NCI-H2171 (cell line): ENCODE data around the gene MAPK10.
"Not testable (repeated sequence)": the region's sequence is repeated elsewhere in the genome, so short reads cannot be mapped to it uniquely, and the experiment has no call there.

Source experiments
- DNase-seq: peaks from one replicate; lab custom pipeline; 2025; lab: John Stamatoyannopoulos, UW

Gene MAPK10

GRCh38 chr4:86338989-86339388, 20.9 kb downstream of the MAPK10 start:
- no peak for DNase-seq

DNA sequence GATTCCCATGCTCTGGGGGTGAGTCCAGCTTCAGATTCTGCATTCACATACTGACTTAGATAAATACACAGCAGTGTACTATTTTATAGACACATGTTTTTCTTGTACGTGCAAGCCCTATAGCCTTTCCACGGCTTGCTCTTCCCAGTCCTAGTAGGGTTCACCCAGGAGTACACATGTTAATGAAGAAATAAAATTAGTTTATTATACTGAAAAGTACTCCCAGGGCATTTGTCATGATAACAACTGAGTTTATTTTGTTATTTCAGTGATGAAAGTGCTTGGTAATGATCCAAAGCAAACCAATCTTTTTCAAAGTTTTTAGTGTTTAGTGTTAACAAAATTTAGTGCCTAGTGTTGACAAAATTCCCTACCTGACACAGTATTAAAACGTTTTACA, 21.3 kb downstream of the MAPK10 start:
- DNase-seq, result no peak

DNA sequence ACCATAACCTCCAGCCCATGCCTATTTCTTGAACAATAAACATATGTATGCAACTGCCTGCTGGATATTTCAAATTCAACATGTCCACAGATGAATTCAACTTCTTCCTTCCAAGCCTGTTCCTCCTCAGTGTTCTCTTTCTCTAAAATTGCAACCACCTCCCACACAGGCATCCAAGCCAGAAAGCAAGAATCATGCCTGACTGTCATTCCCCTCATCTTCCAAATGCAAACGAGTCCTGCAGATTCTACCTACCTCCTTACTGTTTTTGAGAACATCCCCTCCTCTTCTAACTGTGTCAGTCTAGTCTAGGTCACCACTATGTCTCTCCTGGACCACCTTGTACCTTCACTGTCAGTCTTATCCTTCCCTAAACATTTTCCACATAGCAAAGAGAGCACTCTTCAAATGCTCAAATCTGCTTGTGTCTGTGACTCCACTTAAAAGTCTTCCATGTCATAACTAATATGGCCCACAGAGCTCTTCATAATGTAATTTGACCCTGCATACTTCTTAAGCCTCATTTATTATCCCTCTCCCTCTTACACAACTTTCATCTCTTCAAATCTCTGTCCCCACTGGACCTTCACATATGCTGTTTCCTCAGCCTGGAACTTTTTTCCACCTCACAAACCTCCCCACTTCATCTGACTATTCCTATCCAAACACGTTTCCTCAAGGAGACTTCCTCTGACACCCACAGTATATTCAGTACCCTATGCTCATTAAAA, 25.7 kb downstream of the MAPK10 start:
- DNase-seq, result no peak

- no peak for DNase-seq
Measured at GRCh38 chr4:86333236-86333635, 26.6 kb downstream of the MAPK10 start.

DNA sequence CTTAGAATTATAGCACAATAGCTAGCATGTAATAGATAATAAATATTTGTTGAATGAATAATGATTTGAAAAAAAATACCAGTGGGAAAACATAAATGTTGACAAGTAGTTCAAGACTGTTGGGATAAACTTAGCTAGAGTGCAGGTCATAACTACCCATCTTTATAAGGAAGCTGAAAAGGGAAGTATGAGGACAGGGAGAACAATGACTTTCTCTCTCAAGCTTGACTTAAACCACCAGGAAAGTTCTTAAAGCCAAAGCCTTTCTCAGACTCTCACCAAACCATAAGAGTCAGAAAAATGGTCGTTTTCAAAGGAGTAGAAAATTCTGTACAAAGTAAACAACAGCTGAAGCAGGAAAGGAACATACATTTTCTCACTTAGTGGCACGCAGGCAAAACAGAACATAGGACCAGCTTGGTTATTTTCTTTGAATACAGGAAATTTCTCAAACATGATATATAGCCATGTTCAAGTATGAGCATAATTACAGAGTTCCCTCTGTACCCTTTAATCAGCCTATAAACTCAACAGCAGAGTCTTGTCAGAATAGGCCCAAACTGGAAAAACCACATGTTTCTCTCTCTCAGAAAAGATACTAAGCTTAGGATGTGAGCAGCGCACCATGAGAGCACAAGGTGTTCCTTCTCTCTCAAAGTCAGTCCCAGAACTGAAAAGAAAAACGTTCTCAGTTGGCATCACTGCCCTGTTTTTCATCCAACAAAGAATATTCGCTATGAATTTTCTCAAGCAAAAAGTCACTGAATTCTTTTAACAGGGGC, 28.7 kb downstream of the MAPK10 start:
- no peak for DNase-seq

DNA sequence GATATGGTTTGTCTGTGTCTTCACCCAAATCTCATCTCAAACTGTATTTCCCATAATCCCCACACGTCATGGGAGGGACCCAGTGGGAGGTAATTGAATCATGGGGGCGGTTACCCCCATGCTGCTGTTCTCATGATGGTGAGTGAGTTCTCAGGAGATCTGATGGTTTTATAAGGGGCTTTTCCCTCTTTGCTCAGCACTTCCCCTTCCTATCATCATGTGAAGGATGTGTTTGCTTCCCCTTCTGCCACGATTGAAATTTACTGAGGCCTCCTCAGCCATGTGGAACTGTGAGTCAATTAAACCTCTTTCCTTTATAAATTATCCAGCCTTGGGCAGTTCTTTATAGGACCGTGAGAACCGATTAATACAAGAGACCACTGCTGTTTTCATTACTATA, 29.4 kb downstream of the MAPK10 start:
- DNase-seq, result not testable (repeated sequence)

GRCh38 chr4:86329431-86329830, 30.4 kb downstream of the MAPK10 start:
- DNase-seq, result no peak

GRCh38 chr4:86326400-86326799, 33.5 kb downstream of the MAPK10 start:
- no peak for DNase-seq

GRCh38 chr4:86319390-86319789, 40.5 kb downstream of the MAPK10 start:
- no peak for DNase-seq

DNA sequence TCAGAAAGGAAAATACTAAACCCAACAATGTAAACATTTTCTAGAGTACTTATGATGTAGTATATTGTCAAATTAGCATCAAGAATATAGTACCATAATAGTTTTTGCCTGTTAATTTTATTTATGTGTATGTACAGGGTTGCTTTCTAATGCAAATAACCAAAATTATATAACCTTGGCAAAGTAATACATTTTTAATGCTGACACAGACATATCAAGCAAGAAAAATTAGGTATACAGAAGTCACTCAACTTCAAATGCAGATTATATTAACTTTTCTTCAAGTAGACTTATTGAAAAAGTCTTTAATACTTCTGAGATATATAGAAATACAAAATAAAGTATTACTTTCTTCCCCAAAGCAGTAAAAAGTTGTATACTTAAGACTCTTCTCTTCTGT, 44.3 kb downstream of the MAPK10 start:
- DNase-seq, result no peak

- no peak for DNase-seq
Measured at GRCh38 chr4:86313656-86314055, 46.2 kb downstream of the MAPK10 start.

- DNase-seq, result no peak
Measured at GRCh38 chr4:86307432-86307831, 52.4 kb downstream of the MAPK10 start.

GRCh38 chr4:86306816-86307215, 53.0 kb downstream of the MAPK10 start:
- DNase-seq, result no peak

DNA sequence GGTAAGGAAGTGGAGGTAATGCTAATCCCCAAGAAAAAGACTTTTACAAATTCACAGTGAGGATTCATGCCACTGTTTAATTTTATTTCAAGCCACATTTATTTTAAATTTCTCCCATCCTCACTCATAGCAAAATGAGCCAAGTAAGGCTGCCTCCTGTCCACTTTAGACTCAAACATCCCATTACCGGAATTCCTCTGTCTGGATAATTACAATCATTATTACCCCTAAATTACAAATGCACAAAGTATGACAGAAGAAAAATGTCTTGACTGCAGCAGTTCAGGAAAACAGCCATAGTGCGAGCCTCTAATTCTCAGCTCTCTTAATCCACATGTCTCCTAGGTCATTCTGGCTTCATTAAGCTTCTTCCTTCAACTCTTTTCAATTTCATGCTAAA, 57.0 kb downstream of the MAPK10 start:
- DNase-seq, result no peak

DNA sequence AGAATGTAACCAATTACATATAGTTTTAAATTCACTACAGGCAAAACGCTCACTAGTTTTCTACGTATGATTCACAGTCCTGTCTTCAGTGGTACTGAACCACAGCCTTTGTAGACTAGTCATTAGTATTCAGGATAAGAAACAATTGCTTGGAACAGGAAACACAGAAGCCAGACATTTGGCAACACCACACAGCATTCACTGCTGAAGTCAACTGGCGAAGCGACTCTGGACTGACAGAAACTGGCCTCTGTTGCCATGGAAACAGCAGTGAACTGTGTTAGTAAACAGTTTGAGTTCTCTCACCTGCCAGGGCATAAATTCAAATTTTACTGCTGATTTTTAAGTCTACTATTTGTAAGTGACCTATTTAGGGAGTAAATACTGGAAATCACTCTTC, 57.6 kb downstream of the MAPK10 start:
- DNase-seq, result no peak

GRCh38 chr4:86300516-86300915, 59.3 kb downstream of the MAPK10 start:
- no peak for DNase-seq

DNA sequence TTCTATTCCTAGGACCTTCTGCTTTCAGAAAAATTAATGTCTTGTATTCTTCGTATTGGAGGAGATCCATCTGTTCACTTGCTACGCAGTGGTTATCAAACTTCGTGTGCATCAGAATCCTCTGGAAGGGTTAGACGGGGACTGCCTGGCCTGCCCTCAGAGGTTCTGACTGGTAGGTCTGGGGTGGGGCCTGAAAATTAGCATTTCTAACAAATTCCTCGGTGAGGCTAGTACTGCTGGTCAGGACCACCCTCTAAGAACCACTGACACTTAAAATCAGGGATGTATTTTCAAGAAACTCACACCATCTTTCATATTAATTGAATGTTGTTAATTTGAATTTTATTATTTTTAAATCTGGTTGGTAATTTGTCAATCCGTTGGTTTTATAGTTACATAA, 63.0 kb downstream of the MAPK10 start:
- DNase-seq, result no peak

DNA sequence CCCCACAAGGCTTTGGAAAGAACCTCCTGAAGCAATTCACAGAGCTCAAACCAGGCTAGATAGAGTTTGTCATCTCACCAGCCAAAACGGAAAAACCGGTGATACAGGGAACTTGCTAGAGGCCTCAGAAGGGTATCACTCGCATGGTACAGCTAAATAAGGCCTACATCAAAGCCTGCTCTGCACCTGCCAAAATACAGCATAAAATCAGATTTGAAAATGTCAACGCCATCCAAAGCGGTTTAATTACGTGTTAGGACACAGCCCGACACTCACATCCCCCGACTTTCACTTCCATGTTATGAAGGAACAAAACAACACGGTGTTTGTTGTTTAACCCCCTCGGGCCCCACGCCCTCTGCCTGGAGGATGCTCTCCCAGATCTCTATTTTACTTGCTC, 65.0 kb downstream of the MAPK10 start:
- DNase-seq, result no peak

DNA sequence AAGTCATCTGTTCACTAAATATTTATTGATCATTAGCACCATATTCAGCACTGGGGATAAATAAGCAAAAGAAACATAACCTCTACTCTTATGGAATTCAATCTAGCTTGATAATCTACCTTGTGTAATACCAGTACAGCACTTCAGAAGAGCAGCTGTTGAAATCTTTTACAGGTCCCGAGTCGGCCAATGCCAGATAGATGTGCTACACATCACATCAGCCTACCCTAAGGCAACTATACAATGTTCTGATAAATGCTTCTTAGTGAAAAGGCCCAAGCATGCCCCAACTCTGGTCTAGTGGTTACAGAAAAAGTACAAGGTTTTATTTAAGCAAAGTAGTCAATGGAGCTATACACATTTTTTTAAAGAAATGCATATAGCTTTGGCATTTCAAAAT, 68.7 kb downstream of the MAPK10 start:
- DNase-seq, result no peak

- no peak for DNase-seq
Measured at GRCh38 chr4:86286726-86287125, 73.1 kb downstream of the MAPK10 start.

DNA sequence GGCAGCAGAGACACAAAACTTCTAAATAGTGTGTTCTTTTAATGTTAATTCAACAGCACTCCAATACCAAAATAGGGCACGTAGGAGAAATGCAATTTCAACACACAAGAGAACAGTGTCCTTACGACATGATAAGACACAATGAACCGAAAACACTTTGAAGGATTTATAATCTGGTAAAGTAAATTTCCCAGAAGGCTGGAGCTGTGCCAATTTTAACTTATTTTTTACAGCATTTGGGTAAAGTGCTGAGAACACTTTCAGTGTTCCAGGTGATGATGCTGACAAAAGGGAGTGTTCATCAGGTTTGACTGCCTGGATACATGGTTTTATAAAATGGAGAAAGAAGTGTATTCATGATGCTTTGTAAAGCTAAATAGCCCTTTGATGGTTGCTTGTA, 76.5 kb downstream of the MAPK10 start:
- DNase-seq, result no peak

- no peak for DNase-seq
Measured at GRCh38 chr4:86280246-86280645, 79.6 kb downstream of the MAPK10 start.

- DNase-seq, result no peak
Measured at GRCh38 chr4:86279293-86279960, 80.4 kb downstream of the MAPK10 start.
